Measurements from ENCODE around the gene CRTAC1.

The CRTAC1 gene

DNA sequence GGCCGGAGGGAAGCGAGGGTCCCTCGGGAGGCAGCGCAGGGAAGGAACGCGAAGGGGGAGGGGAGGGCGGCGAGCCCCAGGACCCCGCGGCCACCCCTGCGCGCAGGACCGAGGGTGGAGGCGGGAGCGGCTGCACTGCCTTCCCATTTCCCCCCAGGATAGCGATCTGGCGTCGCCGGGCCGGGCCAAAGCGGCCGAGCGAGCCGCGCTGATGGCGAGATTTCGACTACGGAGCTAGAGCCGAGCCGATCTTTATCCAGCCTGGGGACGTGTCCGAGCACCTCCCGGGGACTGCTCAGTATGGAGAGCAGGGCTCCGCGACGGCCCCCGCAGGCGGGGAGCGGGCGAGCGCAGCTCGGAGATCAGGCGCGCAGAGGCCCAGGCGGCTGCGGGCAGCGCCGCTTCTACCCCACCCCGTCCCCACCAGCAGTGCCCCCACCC lies 590 bp upstream of the CRTAC1 start:
- Histone ChIP-seq H3K27me3 (peaks cover 0 to 65% of the 10 kb centered on the region in 2 donors), H3K4me3 (peak overlapping the region; percentile 46 to 58), H3K27ac (no peak overlapping the region), H3K36me3 (no peaks in the 10 kb centered on the region), H3K4me1 (peaks cover 5 to 26% (median 23%) of the 10 kb centered on the region in 4 donors), H3K9me3 (no peaks in the 10 kb centered on the region)
- TF ChIP-seq, protein P1, sequence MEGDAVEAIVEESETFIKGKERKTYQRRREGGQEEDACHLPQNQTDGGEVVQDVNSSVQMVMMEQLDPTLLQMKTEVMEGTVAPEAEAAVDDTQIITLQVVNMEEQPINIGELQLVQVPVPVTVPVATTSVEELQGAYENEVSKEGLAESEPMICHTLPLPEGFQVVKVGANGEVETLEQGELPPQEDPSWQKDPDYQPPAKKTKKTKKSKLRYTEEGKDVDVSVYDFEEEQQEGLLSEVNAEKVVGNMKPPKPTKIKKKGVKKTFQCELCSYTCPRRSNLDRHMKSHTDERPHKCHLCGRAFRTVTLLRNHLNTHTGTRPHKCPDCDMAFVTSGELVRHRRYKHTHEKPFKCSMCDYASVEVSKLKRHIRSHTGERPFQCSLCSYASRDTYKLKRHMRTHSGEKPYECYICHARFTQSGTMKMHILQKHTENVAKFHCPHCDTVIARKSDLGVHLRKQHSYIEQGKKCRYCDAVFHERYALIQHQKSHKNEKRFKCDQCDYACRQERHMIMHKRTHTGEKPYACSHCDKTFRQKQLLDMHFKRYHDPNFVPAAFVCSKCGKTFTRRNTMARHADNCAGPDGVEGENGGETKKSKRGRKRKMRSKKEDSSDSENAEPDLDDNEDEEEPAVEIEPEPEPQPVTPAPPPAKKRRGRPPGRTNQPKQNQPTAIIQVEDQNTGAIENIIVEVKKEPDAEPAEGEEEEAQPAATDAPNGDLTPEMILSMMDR (IDR thresholded peaks at IDR 0.05) = no peak
- DNase-seq = no peak
- intact Hi-C loops (cut with DNase I; ENCODE audit: low total_unique reads) = no loop called here

DNA sequence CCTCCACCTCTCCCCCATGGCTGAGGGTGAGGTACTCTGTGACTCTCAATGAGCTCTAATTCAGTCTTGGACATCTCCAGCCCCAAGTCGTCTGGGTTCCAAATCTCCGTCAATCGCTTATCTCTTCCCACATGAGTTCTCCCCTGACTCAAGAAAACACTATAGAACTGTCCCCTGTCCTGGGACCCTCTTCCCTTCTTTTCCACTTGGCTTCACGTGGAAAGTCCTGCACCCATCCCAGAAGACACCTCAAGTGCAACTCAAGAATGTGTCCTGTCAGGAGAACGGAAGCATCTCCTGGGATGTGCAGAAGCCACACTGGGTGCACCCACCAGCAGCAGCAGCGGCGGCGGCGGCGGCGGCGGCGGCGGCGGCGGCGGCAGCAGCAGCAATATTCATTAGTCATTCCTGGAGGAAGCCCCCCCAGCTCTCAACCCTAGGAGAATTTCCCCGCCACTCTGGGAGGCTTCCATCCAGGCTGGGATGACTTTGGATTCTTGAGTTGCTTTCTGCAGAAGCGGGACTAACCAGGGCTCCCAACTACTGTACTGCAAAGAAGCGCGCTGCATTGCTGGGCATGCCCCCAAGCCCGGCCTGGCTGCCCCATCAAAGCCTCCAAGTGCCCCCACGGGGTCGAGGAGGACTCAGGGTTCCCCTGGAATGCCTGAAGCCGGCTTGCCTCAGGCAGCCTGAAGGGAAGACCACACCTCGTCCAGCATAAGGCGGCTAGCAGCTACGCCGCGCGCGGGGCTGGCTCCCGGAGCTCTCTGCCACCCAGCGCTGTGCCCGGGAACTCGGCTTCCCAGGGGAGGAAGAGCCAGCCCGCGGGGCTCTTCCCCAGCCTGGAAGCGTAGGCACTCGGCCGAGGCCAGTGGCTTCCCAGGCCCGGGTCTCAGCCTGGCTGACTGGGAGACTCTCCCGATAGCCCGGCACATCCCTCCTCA lies 1.0 kb downstream of the CRTAC1 start:
- H3K27ac ChIP-seq = no peak overlapping the region
- intact Hi-C loops (cut with DNase I; ENCODE audit: low total_unique reads) = no loop called here
- H3K4me3 ChIP-seq = peak overlapping the region; percentile 46 to 58
- no peaks in the 10 kb centered on the region for H3K9me3 ChIP-seq
- peaks cover 0 to 70% of the 10 kb centered on the region in 2 donors for H3K27me3 ChIP-seq
- no peaks in the 10 kb centered on the region for H3K36me3 ChIP-seq
- no peak for DNase-seq
- peaks cover 5 to 26% (median 23%) of the 10 kb centered on the region in 4 donors for H3K4me1 ChIP-seq
- TF ChIP-seq, protein P1 (IDR thresholded peaks at IDR 0.05) = no peak

DNA sequence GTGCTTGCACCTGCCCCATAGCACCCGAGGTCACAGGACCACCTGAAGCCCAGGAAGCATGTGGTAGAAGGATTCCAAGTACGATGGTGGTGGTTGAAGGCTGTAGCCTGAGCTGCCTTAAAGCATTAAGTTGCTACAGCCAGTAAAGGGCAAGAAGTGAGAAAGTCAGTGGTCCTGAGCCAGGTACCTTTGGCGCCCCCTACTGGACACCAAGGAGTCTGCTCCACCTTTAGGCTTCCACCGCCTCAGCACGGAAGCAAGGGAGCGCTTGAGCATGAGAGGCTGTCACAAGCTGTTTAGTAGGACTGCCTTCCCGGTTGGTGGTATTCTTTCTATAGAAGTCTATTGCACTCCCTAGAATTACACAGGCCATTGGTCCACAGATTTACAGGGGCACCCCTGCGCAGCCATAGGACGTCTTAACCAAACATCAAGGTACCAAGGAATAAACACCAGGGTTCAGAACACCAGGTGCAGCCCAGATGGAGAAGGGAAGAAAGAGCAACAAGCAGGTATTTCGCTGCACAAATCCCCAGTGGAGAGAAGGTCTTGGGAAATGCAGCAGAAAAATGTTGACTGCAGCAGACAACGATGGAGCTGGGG lies 2.2 kb downstream of the CRTAC1 start:
- no peak overlapping the region for H3K27ac ChIP-seq
- H3K4me3 ChIP-seq = no peak overlapping the region
- H3K4me1 ChIP-seq = peaks cover 5 to 26% (median 23%) of the 10 kb centered on the region in 4 donors
- TF ChIP-seq, protein P1 (IDR thresholded peaks at IDR 0.05) = peak; percentile 50 to 66
- intact Hi-C loops (cut with DNase I; ENCODE audit: low total_unique reads) = no loop called here
- no peaks in the 10 kb centered on the region for H3K36me3 ChIP-seq
- DNase-seq = no peak
- no peaks in the 10 kb centered on the region for H3K9me3 ChIP-seq
- H3K27me3 ChIP-seq = peaks cover 0 to 69% of the 10 kb centered on the region in 2 donors

- no peak overlapping the region for H3K27ac ChIP-seq
- DNase-seq = no peak
- intact Hi-C loops (cut with DNase I; ENCODE audit: low total_unique reads) = loop anchor here (5.0 kb wide), 1 partner anchor 801 kb away; no protein-coding TSS in a partner anchor
- H3K27me3 ChIP-seq = peaks cover 0 to 60% of the 10 kb centered on the region in 2 donors
- H3K4me1 ChIP-seq = no peaks in the 10 kb centered on the region
- H3K36me3 ChIP-seq = no peaks in the 10 kb centered on the region
- TF ChIP-seq, protein P1 (IDR thresholded peaks at IDR 0.05) = no peak
- no peak overlapping the region for H3K4me3 ChIP-seq
- no peaks in the 10 kb centered on the region for H3K9me3 ChIP-seq
Measured at GRCh38 chr10:98023024-98023423, 7.4 kb downstream of the CRTAC1 start.

GRCh38 chr10:98020784-98021183 lies 9.6 kb downstream of the CRTAC1 start:
- intact Hi-C loops (cut with DNase I; ENCODE audit: low total_unique reads) = loop anchor here (5.0 kb wide), 1 partner anchor 798 kb away; no protein-coding TSS in a partner anchor
- no peaks in the 10 kb centered on the region for H3K9me3 ChIP-seq
- H3K4me3 ChIP-seq = no peak overlapping the region
- TF ChIP-seq, protein P1 (IDR thresholded peaks at IDR 0.05) = no peak
- no peaks in the 10 kb centered on the region for H3K36me3 ChIP-seq
- no peak overlapping the region for H3K27ac ChIP-seq
- no peak for DNase-seq
- no peaks in the 10 kb centered on the region for H3K4me1 ChIP-seq
- H3K27me3 ChIP-seq = peaks cover 0 to 44% of the 10 kb centered on the region in 2 donors

Measured in tibial artery (tissue), 4 donors.